Mesenchymal stem cell (in vitro differentiated cells and primary cell): ENCODE results near the gene CYP24A1.

Experiments
- DNase-seq: peaks from one replicate; pipeline ENCODE4 v3.0.0-alpha.2; 2013
- H2AFZ ChIP-seq: one replicate; pipeline ENCODE4 v1.6.1; 2013; ENCODE audit warnings: low read depth, mild to moderate bottlenecking, control low read depth, inconsistent platforms, low read length, moderate library complexity
- H2AK5ac ChIP-seq: 2 replicates; pipeline ENCODE4 v1.6.1; 2013; ENCODE audit warnings: low read length, moderate library complexity, mild to moderate bottlenecking, inconsistent platforms; ENCODE audit not compliant: severe bottlenecking
- H2BK120ac ChIP-seq: one replicate; pipeline ENCODE4 v1.6.1; 2013; ENCODE audit warnings: low read depth, mild to moderate bottlenecking, inconsistent platforms, low read length, moderate library complexity
- H2BK12ac ChIP-seq, 2 experiments: one replicate each; pipeline ENCODE4 v1.6.1; 2013; ENCODE audit warnings: inconsistent platforms in 2 of 2, low read length in 2 of 2, mild to moderate bottlenecking in 2 of 2, moderate library complexity in 2 of 2, control low read depth in 1 of 2
- H2BK15ac ChIP-seq: one replicate; pipeline ENCODE4 v1.6.1; 2013; ENCODE audit warnings: mild to moderate bottlenecking, low read depth, inconsistent platforms; ENCODE audit not compliant: poor library complexity, severe bottlenecking
- H2BK5ac ChIP-seq: 2 replicates; pipeline ENCODE4 v1.6.1; 2013; ENCODE audit warnings: low read depth, mild to moderate bottlenecking, low read length, control low read depth, inconsistent platforms; ENCODE audit not compliant: poor library complexity, severe bottlenecking
- H3K14ac ChIP-seq, 2 experiments: one replicate each; pipeline ENCODE4 v1.6.1; 2013; ENCODE audit warnings: inconsistent platforms in 2 of 2, low read length in 2 of 2, control low read depth in 1 of 2, mild to moderate bottlenecking in 1 of 2, moderate library complexity in 1 of 2
- H3K18ac ChIP-seq, 2 experiments: one replicate each; pipeline ENCODE4 v1.6.1; 2013; ENCODE audit warnings: inconsistent platforms in 2 of 2, low read length in 2 of 2, control low read depth in 1 of 2, low read depth in 1 of 2, mild to moderate bottlenecking in 1 of 2
- H3K23ac ChIP-seq, 2 experiments: one replicate each; pipeline ENCODE4 v1.6.1; 2013; ENCODE audit warnings: inconsistent platforms in 2 of 2, low read length in 2 of 2, mild to moderate bottlenecking in 2 of 2, moderate library complexity in 2 of 2, control low read depth in 1 of 2
- H3K27ac ChIP-seq: 2 replicates; pipeline ENCODE4 v1.5.1; 2013; ENCODE audit warnings: mild to moderate bottlenecking, moderate library complexity, low read length, control low read depth, inconsistent platforms; ENCODE audit not compliant: poor library complexity, severe bottlenecking
- H3K27me3 ChIP-seq, 2 experiments: 2 replicates each; pipeline versions ENCODE4 v1.6.1 to v1.7.0; 2013; ENCODE audit warnings: low read length in 2 of 2, mild to moderate bottlenecking in 2 of 2, moderate library complexity in 2 of 2, control low read depth in 1 of 2, inconsistent platforms in 1 of 2; ENCODE audit not compliant: control insufficient read depth in 1 of 2, insufficient read depth in 1 of 2
- H3K36me3 ChIP-seq, 2 experiments: 2 replicates each; pipeline versions ENCODE4 v1.6.1 to v1.7.0; 2013; ENCODE audit warnings: low read length in 2 of 2, control low read depth in 1 of 2, inconsistent platforms in 1 of 2, low read depth in 1 of 2, mild to moderate bottlenecking in 1 of 2; ENCODE audit not compliant: insufficient read depth in 2 of 2, control insufficient read depth in 1 of 2
- H3K4ac ChIP-seq, 2 experiments: one replicate each; pipeline ENCODE4 v1.6.1; 2013; ENCODE audit warnings: inconsistent platforms in 2 of 2, low read length in 2 of 2, mild to moderate bottlenecking in 2 of 2, moderate library complexity in 2 of 2, control low read depth in 1 of 2, low read depth in 1 of 2
- H3K4me1 ChIP-seq: 2 replicates; pipeline ENCODE4 v1.6.1; 2013; ENCODE audit warnings: low read depth, low read length, control low read depth; ENCODE audit not compliant: control insufficient read depth, insufficient read depth
- H3K4me2 ChIP-seq: 2 replicates; pipeline ENCODE4 v1.6.1; 2013; ENCODE audit warnings: low read length, mild to moderate bottlenecking, inconsistent platforms; ENCODE audit not compliant: poor library complexity, severe bottlenecking
- H3K4me3 ChIP-seq, 2 experiments: 2 replicates each; pipeline versions ENCODE4 v1.5.1 to v1.7.0; 2013; ENCODE audit warnings: low read length in 2 of 2, mild to moderate bottlenecking in 2 of 2, control low read depth in 1 of 2, low read depth in 1 of 2; ENCODE audit not compliant: insufficient read depth in 1 of 2
- H3K79me1 ChIP-seq: replicated peaks from 2 replicates; pipeline ENCODE4 v1.6.1; 2013; ENCODE audit warnings: mild to moderate bottlenecking, control low read depth, low read length, inconsistent platforms; ENCODE audit not compliant: poor library complexity, severe bottlenecking
- H3K9ac ChIP-seq: 2 replicates; pipeline ENCODE4 v1.7.0; 2013; ENCODE audit warnings: mild to moderate bottlenecking, low read length, moderate library complexity
- H3K9me3 ChIP-seq: 2 replicates; pipeline ENCODE4 v1.7.0; 2013; ENCODE audit warnings: mild to moderate bottlenecking, low read length; ENCODE audit not compliant: control insufficient read depth
- H4K8ac ChIP-seq: one replicate; pipeline ENCODE4 v1.6.1; 2013; ENCODE audit warnings: inconsistent platforms, mild to moderate bottlenecking, low read length, moderate library complexity
- H4K91ac ChIP-seq: one replicate; pipeline ENCODE4 v1.6.1; 2013; ENCODE audit warnings: mild to moderate bottlenecking, low read length, inconsistent platforms
- WGBS: methylation state at CpG from one replicate; pipeline ENCODE4 v1.1.7; 2013; ENCODE audit warnings: mixed read lengths; 5-methylcytosine and 5-hydroxymethylcytosine counted together

CYP24A1 gene

DNA sequence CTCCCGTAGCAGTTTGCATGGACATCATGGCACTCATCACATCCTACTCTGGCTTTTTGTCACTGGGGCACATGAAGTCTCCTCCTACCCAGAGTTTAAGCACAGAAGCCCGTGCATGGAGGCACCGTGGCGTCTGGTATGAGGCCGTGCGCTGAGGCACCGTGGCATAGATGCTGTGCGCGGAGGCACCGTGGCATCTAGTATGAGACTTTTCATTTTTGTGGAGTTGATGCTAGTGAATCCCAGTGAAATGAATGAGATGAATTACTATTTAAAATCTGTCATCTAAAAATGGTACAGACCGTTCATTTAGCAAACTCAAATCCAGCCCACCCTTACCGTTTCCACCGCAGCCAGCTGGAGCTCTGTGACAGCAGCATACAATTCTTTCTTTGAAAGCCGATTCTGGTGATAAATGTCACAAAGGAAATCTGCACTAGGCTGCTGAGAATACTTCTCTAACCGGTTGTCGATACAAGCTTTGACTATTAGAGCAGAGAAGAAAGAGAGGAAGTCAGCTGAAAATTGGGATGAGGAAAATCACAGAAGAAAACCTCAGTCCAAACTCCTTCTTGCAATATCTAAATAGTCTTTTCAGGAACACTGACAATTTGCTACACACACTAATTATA lies 11.3 kb downstream of the CYP24A1 start:
- H3K9ac ChIP-seq = no peak overlapping the region
- H2BK12ac ChIP-seq = no peak overlapping the region
- H2BK120ac ChIP-seq = no peak overlapping the region
- no peak overlapping the region for H3K27ac ChIP-seq
- H3K27me3 ChIP-seq = peaks cover 21 to 53% of the 10 kb centered on the region in 2 experiments
- H3K79me1 ChIP-seq = no peaks in the 10 kb centered on the region
- H3K4ac ChIP-seq = no peak overlapping the region
- H3K9me3 ChIP-seq = no peaks in the 10 kb centered on the region
- 88% methylated on average over 16 of the region's 16 CpGs for WGBS
- no peaks in the 10 kb centered on the region for H3K36me3 ChIP-seq
- H2AK5ac ChIP-seq = no peak overlapping the region
- H2BK15ac ChIP-seq = no peak overlapping the region
- no peak overlapping the region for H3K14ac ChIP-seq
- H3K23ac ChIP-seq = no peak overlapping the region
- no peak overlapping the region for H4K8ac ChIP-seq
- H2AFZ ChIP-seq = no peak overlapping the region
- no peak overlapping the region for H3K18ac ChIP-seq
- H3K4me1 ChIP-seq = peaks cover 1% of the 10 kb centered on the region
- DNase-seq = no peak
- H3K4me3 ChIP-seq = no peak overlapping the region
- H4K91ac ChIP-seq = no peak overlapping the region
- H2BK5ac ChIP-seq = no peak overlapping the region
- H3K4me2 ChIP-seq = no peak overlapping the region

DNA sequence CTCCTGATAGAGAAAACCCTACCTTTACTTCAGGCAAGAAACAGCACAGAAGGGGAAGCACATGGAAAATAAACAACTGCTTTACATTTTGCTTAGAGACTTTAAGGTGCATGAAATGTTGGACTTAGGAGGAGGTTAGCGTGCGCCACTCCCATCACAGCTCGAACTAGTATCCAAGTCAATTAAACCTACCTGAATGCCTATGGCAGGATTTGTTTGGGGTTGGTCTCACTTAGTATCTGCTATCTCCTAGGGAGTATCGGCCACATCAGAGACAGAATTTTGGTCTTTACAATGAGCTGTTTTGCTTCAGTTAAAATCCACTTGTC lies 12.0 kb downstream of the CYP24A1 start:
- Histone ChIP-seq H3K27me3 (peaks cover 27 to 57% of the 10 kb centered on the region in 2 experiments), H3K18ac (no peak overlapping the region), H3K4ac (no peak overlapping the region), H4K8ac (no peak overlapping the region), H2AK5ac (no peak overlapping the region), H4K91ac (no peak overlapping the region), H2BK5ac (no peak overlapping the region), H3K23ac (no peak overlapping the region), H2AFZ (no peak overlapping the region), H2BK120ac (no peak overlapping the region), H3K36me3 (no peaks in the 10 kb centered on the region), H3K9me3 (no peaks in the 10 kb centered on the region), H3K4me2 (no peak overlapping the region), H3K4me3 (no peak overlapping the region), H2BK15ac (no peak overlapping the region), H3K9ac (no peak overlapping the region), H2BK12ac (no peak overlapping the region), H3K14ac (no peak overlapping the region), H3K4me1 (peaks cover 1% of the 10 kb centered on the region), H3K27ac (no peak overlapping the region), H3K79me1 (no peaks in the 10 kb centered on the region)
- 87% methylated on average over 3 of the region's 4 CpGs for WGBS
- DNase-seq = no peak

DNA sequence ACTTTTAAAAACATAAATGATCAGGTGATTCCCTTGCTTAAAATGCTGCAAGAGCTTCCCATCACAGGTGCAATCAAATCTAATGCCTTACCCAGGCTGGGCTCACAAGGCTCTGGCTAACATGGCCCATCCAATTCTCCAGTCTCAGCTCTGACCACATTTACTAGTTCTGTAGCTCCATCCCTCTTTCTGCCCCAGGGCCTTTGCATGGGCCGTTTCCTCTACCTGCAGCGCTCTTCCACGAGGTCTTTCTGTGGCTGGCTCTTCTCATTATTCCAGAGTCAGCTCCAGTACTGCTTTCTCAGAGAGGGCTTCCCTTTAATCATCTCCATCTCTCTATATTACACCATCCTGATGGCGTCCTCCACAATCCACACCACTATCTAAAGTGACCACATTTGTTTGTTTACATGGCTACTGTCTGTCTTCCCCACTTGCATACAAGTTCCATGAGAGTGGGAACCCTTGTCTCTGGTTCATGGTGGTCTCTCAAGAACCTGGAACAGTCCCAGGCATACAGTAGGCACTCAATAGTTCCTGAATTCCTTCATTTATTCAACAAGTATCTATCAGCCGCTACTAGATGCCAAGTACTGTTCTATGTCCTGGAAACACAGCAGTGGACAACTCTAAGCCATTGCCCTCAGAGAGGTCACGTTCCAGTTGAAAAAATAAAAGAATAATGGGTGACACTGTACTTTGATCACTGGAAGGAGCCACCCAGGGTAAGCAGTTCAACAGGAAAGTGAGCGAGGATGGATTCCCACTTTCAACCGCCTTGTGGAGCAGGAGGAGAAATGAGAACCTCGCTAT lies 12.6 kb downstream of the CYP24A1 start:
- Histone ChIP-seq H3K4me3 (no peak overlapping the region), H4K8ac (no peak overlapping the region), H3K18ac (no peak overlapping the region), H2BK120ac (no peak overlapping the region), H2BK15ac (no peak overlapping the region), H2BK12ac (no peak overlapping the region), H3K4ac (no peak overlapping the region), H3K27ac (no peak overlapping the region), H2BK5ac (no peak overlapping the region), H4K91ac (no peak overlapping the region), H3K4me2 (no peak overlapping the region), H3K27me3 (peaks cover 27 to 58% of the 10 kb centered on the region in 2 experiments), H3K4me1 (peaks cover 1% of the 10 kb centered on the region), H3K23ac (no peak overlapping the region), H3K36me3 (no peaks in the 10 kb centered on the region), H3K14ac (peak overlapping the region in 1 of 2 experiments; percentile 47), H3K9ac (no peak overlapping the region), H3K9me3 (no peaks in the 10 kb centered on the region), H3K79me1 (no peaks in the 10 kb centered on the region), H2AK5ac (no peak overlapping the region), H2AFZ (no peak overlapping the region)
- 77% methylated on average over 8 of the region's 9 CpGs for WGBS
- no peak for DNase-seq

DNA sequence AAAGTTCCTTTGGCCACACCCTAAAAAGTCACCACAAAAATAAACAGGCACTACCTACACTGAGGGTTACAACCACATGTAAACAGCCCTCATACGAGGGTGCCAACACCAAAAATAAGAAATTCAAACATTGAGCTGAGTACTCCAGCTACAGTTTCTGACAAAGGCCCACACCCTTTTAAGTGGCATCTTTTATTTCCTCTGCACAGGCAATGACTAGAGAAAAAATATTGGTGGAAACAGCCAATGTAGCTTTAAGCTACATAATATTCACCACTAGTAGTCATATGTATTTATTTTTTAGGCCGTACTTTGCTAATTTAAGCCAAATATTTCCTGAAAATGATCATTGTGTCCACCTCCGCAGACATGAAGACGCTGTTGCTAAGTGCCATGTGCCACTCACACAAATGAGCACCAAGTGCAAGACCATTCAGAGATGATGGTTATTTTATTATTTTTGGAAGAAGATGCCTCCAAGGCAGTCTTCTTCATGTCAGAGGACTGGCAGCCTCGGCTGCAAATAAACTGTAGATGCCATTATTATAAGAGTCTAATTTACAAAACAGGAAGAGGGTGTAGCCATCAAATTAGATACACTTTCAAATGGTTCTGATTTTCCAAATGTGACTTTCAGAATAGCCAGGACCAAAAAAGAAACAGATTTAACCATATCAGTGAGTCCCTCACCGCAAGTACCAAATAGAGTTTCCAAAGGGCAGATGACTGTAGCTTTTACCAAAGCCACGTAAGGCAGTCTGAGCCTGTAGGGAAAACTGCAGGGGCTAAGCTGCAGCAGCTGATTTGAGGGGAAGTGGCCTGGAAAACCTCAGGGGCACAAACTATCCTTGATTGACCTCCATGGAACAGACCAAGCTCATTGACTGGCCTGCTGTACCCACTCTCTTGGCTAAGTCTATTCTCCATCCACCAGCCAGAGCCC lies 13.4 kb downstream of the CYP24A1 start:
- Histone ChIP-seq H2BK120ac (no peak overlapping the region), H2BK15ac (no peak overlapping the region), H3K4ac (no peak overlapping the region), H3K18ac (no peak overlapping the region), H2AFZ (no peak overlapping the region), H3K23ac (no peak overlapping the region), H3K79me1 (no peaks in the 10 kb centered on the region), H3K14ac (no peak overlapping the region), H3K27ac (no peak overlapping the region), H2AK5ac (no peak overlapping the region), H3K4me3 (no peak overlapping the region), H2BK5ac (no peak overlapping the region), H3K27me3 (peaks cover 27 to 50% of the 10 kb centered on the region in 2 experiments), H3K9ac (no peak overlapping the region), H3K36me3 (no peaks in the 10 kb centered on the region), H3K9me3 (no peaks in the 10 kb centered on the region), H3K4me1 (peaks cover 1% of the 10 kb centered on the region), H2BK12ac (no peak overlapping the region), H4K91ac (no peak overlapping the region), H3K4me2 (no peak overlapping the region), H4K8ac (no peak overlapping the region)
- no peak for DNase-seq
- WGBS = 78% methylated on average over 7 of the region's 7 CpGs
